Mucosa of rectum (tissue), 2 donors: ENCODE results near the gene COLEC12.
A peak's percentile ranks its signal among the peaks of the same experiment; 100 is the strongest.

Experiments
- H3K27ac ChIP-seq, 2 donors: one replicate each; pipeline ENCODE4 v1.7.0; 2013; ENCODE audit warnings: inconsistent platforms in 2 of 2, low read depth in 2 of 2, low read length in 2 of 2
- H3K27me3 ChIP-seq, 2 donors: one replicate each; pipeline ENCODE4 v1.7.0; 2013; ENCODE audit warnings: low read length in 2 of 2; ENCODE audit not compliant: control insufficient read depth in 2 of 2, insufficient read depth in 2 of 2
- H3K36me3 ChIP-seq, 2 donors: one replicate each; pipeline ENCODE4 v1.7.0; 2013; ENCODE audit warnings: low read length in 2 of 2; ENCODE audit not compliant: control insufficient read depth in 2 of 2, insufficient read depth in 2 of 2
- H3K4me1 ChIP-seq, 2 donors: one replicate each; pipeline ENCODE4 v1.7.0; 2013; ENCODE audit warnings: low read length in 2 of 2, mild to moderate bottlenecking in 1 of 2; ENCODE audit not compliant: control insufficient read depth in 2 of 2, insufficient read depth in 2 of 2
- H3K4me3 ChIP-seq, 2 donors: one replicate each; pipeline ENCODE4 v1.7.0; 2013; ENCODE audit warnings: low read length in 2 of 2
- H3K9ac ChIP-seq, 2 donors: one replicate each; pipeline ENCODE4 v1.7.0; 2013; ENCODE audit warnings: low read length in 2 of 2, low read depth in 1 of 2, mild to moderate bottlenecking in 1 of 2
- H3K9me3 ChIP-seq, 2 donors: one replicate each; pipeline ENCODE4 v1.7.0; 2013; ENCODE audit warnings: low read length in 2 of 2; ENCODE audit not compliant: control insufficient read depth in 2 of 2
- donor health status: healthy.
- donor health status: Normal muscosa, but diverticular disease.

COLEC12 gene

GRCh38 chr18:500632-501405 lies at the start of gene COLEC12:
Gene COLEC12, minus strand, starts transcription at chr18:500701. Its CDS starts 187 bp downstream, at chr18:500514.
- Histone ChIP-seq H3K9me3 (no peaks in the 10 kb centered on the region), H3K27ac (no peak within 1 kb of the TSS), H3K4me1 (no peaks in the 10 kb centered on the region), H3K27me3 (peaks cover 0 to 13% of the 10 kb centered on the region in 2 donors), H3K36me3 (no peaks in the 10 kb centered on the region), H3K9ac (no peak within 1 kb of the TSS), H3K4me3 (peak within 1 kb of the TSS; percentile 13 to 60)

DNA sequence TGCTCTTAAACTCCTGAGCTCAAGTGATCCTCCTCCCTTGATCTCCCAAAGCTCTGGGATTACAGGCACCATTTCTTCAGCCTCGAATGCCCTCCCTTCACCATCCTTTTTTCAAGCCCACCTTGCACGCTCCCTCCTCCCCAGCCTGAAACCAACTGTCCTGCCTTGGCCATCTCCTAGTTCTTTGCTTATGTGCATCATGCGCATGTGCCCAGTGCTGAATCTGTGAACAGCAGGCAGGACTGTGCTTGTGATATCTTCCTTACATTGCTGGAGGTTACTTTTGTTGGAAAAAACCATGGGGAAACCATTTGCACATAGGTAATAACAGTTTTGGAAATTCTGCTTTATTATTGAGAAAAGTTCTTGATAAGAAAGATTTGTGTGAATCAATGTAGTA lies 49.5 kb upstream of the COLEC12 start:
- Histone ChIP-seq H3K27ac (no peak overlapping the region), H3K4me3 (no peak overlapping the region), H3K4me1 (no peaks in the 10 kb centered on the region), H3K9me3 (no peaks in the 10 kb centered on the region), H3K27me3 (no peaks in the 10 kb centered on the region), H3K36me3 (no peaks in the 10 kb centered on the region), H3K9ac (no peak overlapping the region)

GRCh38 chr18:543447-544078 lies 43.1 kb upstream of the COLEC12 start:
- H3K9me3 ChIP-seq = no peaks in the 10 kb centered on the region
- H3K36me3 ChIP-seq = no peaks in the 10 kb centered on the region
- H3K27ac ChIP-seq = no peak overlapping the region
- H3K9ac ChIP-seq = no peak overlapping the region
- H3K4me3 ChIP-seq = no peak overlapping the region
- no peaks in the 10 kb centered on the region for H3K27me3 ChIP-seq
- H3K4me1 ChIP-seq = no peaks in the 10 kb centered on the region

- H3K27ac ChIP-seq = no peak overlapping the region
- H3K9me3 ChIP-seq = no peaks in the 10 kb centered on the region
- no peaks in the 10 kb centered on the region for H3K27me3 ChIP-seq
- no peak overlapping the region for H3K9ac ChIP-seq
- H3K4me1 ChIP-seq = no peaks in the 10 kb centered on the region
- H3K4me3 ChIP-seq = no peak overlapping the region
- no peaks in the 10 kb centered on the region for H3K36me3 ChIP-seq
Measured at GRCh38 chr18:533995-534601, 33.6 kb upstream of the COLEC12 start.

GRCh38 chr18:532632-533031 lies 32.1 kb upstream of the COLEC12 start:
- Histone ChIP-seq H3K4me3 (no peak overlapping the region), H3K27ac (no peak overlapping the region), H3K27me3 (no peaks in the 10 kb centered on the region), H3K9ac (no peak overlapping the region), H3K9me3 (no peaks in the 10 kb centered on the region), H3K4me1 (no peaks in the 10 kb centered on the region), H3K36me3 (no peaks in the 10 kb centered on the region)

DNA sequence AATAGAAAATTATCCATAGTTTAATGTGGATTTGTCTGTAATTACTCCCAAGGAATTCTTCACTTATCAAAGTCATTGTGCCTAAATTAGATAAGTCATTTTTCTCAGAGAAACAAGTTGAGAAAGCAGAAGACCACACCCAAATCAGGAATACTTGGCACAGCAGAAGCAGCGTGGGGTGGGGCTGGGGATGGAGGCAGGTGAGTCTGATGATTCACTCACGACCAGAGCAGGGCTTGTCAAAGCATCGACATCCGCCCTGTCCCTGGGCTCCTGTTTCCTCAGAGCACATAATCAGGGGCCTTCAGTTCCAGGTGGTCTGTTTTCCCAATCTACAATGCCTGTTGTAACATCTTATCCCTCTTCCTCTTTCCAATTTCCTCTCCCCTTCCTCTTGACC lies 31.5 kb upstream of the COLEC12 start:
- Histone ChIP-seq H3K36me3 (no peaks in the 10 kb centered on the region), H3K9me3 (no peaks in the 10 kb centered on the region), H3K9ac (no peak overlapping the region), H3K27ac (no peak overlapping the region), H3K4me1 (no peaks in the 10 kb centered on the region), H3K4me3 (no peak overlapping the region), H3K27me3 (no peaks in the 10 kb centered on the region)

- Histone ChIP-seq H3K9me3 (no peaks in the 10 kb centered on the region), H3K27me3 (no peaks in the 10 kb centered on the region), H3K4me3 (no peak overlapping the region), H3K4me1 (no peaks in the 10 kb centered on the region), H3K9ac (no peak overlapping the region), H3K27ac (no peak overlapping the region), H3K36me3 (no peaks in the 10 kb centered on the region)
Measured at GRCh38 chr18:527146-527545, 26.6 kb upstream of the COLEC12 start.

GRCh38 chr18:526681-527080 lies 26.2 kb upstream of the COLEC12 start:
- H3K9me3 ChIP-seq = no peaks in the 10 kb centered on the region
- H3K4me3 ChIP-seq = no peak overlapping the region
- H3K27ac ChIP-seq = no peak overlapping the region
- no peaks in the 10 kb centered on the region for H3K27me3 ChIP-seq
- no peaks in the 10 kb centered on the region for H3K4me1 ChIP-seq
- no peaks in the 10 kb centered on the region for H3K36me3 ChIP-seq
- H3K9ac ChIP-seq = no peak overlapping the region

DNA sequence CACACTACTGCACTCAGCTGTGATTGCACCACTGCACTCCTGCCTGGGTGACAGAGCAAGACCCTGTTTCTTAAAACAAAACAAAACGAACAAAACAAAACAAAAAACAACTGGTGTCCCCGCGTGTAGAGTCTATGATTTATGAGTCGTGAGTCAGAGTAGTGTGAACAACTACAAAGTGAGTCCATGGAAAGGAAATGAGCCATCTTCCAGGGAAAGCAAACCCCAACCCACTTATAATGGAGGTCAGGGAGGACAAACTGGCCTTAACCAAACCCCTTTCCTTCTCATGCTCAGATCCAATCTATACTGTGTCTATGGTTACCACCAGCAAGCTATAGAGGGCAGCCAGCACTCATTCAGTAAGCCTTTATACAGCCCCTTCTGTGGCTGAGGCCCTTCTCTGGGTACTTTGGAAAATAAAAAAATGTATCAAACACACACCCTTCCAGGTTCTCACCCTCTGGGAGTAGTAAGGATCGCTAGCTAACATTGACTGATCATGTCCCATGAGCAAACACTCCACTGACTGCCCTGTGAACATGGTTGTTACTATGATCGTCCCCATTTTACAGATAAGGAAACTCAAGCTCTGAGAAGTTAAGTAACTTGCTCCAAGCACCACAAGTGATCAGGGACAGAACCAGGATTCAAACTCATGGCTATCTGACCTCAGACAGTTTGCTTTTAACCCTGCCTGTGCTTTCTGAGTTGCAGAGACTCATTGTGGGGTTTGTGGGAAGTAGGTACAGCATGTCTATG lies 24.7 kb upstream of the COLEC12 start:
- Histone ChIP-seq H3K27me3 (no peaks in the 10 kb centered on the region), H3K4me1 (no peaks in the 10 kb centered on the region), H3K4me3 (no peak overlapping the region), H3K9ac (no peak overlapping the region), H3K9me3 (no peaks in the 10 kb centered on the region), H3K36me3 (no peaks in the 10 kb centered on the region), H3K27ac (no peak overlapping the region)

DNA sequence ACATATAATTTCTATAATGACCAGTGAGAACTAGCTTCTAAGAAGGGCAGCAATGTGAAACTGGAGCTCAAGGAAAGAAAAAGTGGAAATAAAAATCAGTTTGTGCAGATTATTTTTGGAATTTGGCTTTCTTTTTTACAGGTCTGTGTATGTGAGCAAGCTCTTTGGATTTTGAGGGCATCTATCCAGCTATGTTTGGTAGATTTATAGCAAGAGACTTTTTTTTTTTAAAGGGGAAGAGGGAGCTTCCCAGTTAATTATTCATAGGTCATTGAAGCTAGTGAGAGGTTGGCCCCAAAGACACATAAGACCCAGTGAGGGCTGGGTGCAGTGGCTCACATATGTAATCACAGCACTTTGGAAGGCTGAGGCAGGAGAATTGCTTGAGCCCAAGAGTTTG lies 24.0 kb upstream of the COLEC12 start:
- Histone ChIP-seq H3K27ac (no peak overlapping the region), H3K9ac (no peak overlapping the region), H3K9me3 (no peaks in the 10 kb centered on the region), H3K27me3 (no peaks in the 10 kb centered on the region), H3K4me1 (peaks cover 0 to 3% of the 10 kb centered on the region in 2 donors), H3K36me3 (no peaks in the 10 kb centered on the region), H3K4me3 (no peak overlapping the region)
